GM12892 (cell line): Measurements from ENCODE around the gene ARHGEF10L.

Experiments
- POLR2A ChIP-seq: IDR thresholded peaks from 2 replicates; pipeline ENCODE4 v1.6.1; 2011; ENCODE audit warnings: low read depth, low read length, control low read depth
- TAF1 ChIP-seq: IDR thresholded peaks from 2 replicates; pipeline ENCODE4 v1.6.1; 2011; ENCODE audit warnings: low read depth, mild to moderate bottlenecking, control low read depth, low read length, borderline replicate concordance

- TF ChIP-seq TAF1 (no peak), POLR2A (no peak)
These were observed 63.8 kb downstream of the ARHGEF10L start for GRCh38 chr1:17603091-17603841.
